ENCODE measurements around the gene TNNI2.
"Not testable (repeated sequence)": the region's sequence is repeated elsewhere in the genome, so short reads cannot be mapped to it uniquely, and the experiment has no call there.

TNNI2 gene

GRCh38 chr11:1838426-1839144 is at the start of gene TNNI2:
TNNI2 (plus strand) TSS chr11:1838981; CDS start chr11:1839697, 716 bp downstream.
- DNase-seq: no peak

- no peak for DNase-seq
These were observed 46.9 kb upstream of the TNNI2 start for GRCh38 chr11:1791912-1792311.

GRCh38 chr11:1792461-1792860 is 46.3 kb upstream of the TNNI2 start:
- DNase-seq: no peak

- DNase-seq: no peak
These were observed 45.7 kb upstream of the TNNI2 start for GRCh38 chr11:1793081-1793480.

- no peak for DNase-seq
These were observed 42.3 kb upstream of the TNNI2 start for GRCh38 chr11:1796413-1797011.

GRCh38 chr11:1797391-1798125 is 41.2 kb upstream of the TNNI2 start:
- no peak for DNase-seq

GRCh38 chr11:1803246-1803645 is 35.5 kb upstream of the TNNI2 start:
- DNase-seq: no peak

GRCh38 chr11:1803835-1804519 is 34.8 kb upstream of the TNNI2 start:
- not testable (repeated sequence) for DNase-seq

- no peak for DNase-seq
These were observed 33.3 kb upstream of the TNNI2 start for GRCh38 chr11:1805525-1805924.

GRCh38 chr11:1807264-1807995 is 31.4 kb upstream of the TNNI2 start:
- DNase-seq: no peak

GRCh38 chr11:1810761-1811160 is 28.0 kb upstream of the TNNI2 start:
- DNase-seq: peak; percentile 57 to 67

GRCh38 chr11:1812274-1812673 is 26.5 kb upstream of the TNNI2 start:
- DNase-seq: no peak

GRCh38 chr11:1812801-1813200 is 26.0 kb upstream of the TNNI2 start:
- DNase-seq: no peak

- DNase-seq: not testable (repeated sequence)
These were observed 25.4 kb upstream of the TNNI2 start for GRCh38 chr11:1813356-1813755.

- DNase-seq: no peak
These were observed 24.1 kb upstream of the TNNI2 start for GRCh38 chr11:1814691-1815090.

GRCh38 chr11:1815311-1815710 is 23.5 kb upstream of the TNNI2 start:
- DNase-seq: no peak

GRCh38 chr11:1815751-1816150 is 23.0 kb upstream of the TNNI2 start:
- no peak for DNase-seq

- no peak for DNase-seq
These were observed 21.8 kb upstream of the TNNI2 start for GRCh38 chr11:1817000-1817399.

- DNase-seq: no peak
These were observed 21.3 kb upstream of the TNNI2 start for GRCh38 chr11:1817511-1817910.

- no peak for DNase-seq
These were observed 19.7 kb upstream of the TNNI2 start for GRCh38 chr11:1819074-1819473.

GRCh38 chr11:1820463-1821325 is 18.1 kb upstream of the TNNI2 start:
- no peak for DNase-seq

GRCh38 chr11:1821562-1821961 is 17.2 kb upstream of the TNNI2 start:
- DNase-seq: no peak
